Uterus (tissue), 4 donors: Measurements from ENCODE around the gene PCNX4. TPM values are rescaled to one million over a fixed set of nuclear protein-coding genes. Genes with fewer than 3 reads are reported as not detected.

Experiments used
- DNase-seq, 2 donors: peaks; one replicate each; pipeline ENCODE4 v3.0.0-alpha.2; 2019 to 2020
- H3K27ac ChIP-seq, 2 donors: fragments of 200-600 bp; sonication (generic); 1 replicate in 1 of 2; 2 replicates in 1 of 2; pipeline ENCODE4 v1.5.1; 2016 to 2018
- H3K27me3 ChIP-seq, 2 donors: fragments of 200-600 bp; sonication (generic); one replicate each; pipeline ENCODE4 v1.5.1; 2018 to 2019; ENCODE audit warnings: control low read depth in 1 of 2
- H3K36me3 ChIP-seq, 2 donors: fragments of 200-600 bp; sonication (generic); one replicate each; pipeline ENCODE4 v1.5.1; 2019; ENCODE audit warnings: control low read depth in 1 of 2
- H3K4me1 ChIP-seq, 2 donors: fragments of 200-600 bp; sonication (generic); one replicate each; pipeline ENCODE4 v1.5.1; 2018 to 2019; ENCODE audit warnings: control low read depth in 1 of 2
- H3K4me3 ChIP-seq, 2 donors: fragments of 200-600 bp; sonication (generic); 1 replicate in 1 of 2; 2 replicates in 1 of 2; pipeline ENCODE4 v1.5.1; 2018 to 2019; ENCODE audit warnings: mild to moderate bottlenecking in 1 of 2
- H3K9me3 ChIP-seq, 2 donors: fragments of 200-600 bp; sonication (generic); one replicate each; pipeline ENCODE4 v1.5.1; 2019; ENCODE audit warnings: control low read depth in 1 of 2
- CTCF ChIP-seq, 4 experiments: fragments of 200-600 bp in 2 of 4; fragments of 450-650 bp in 2 of 4; sonication (generic) in 2 of 4; IDR thresholded peaks; one replicate each; pipeline ENCODE4 v1.5.1; 2016 to 2019; ENCODE audit warnings: antibody characterized with exemption in 4 of 4, mild to moderate bottlenecking in 2 of 4, moderate library complexity in 1 of 4
- POLR2A ChIP-seq, 2 donors: fragments of 450-650 bp; IDR thresholded peaks; one replicate each; pipeline ENCODE4 v1.6.1; 2016; ENCODE audit warnings: antibody characterized with exemption in 2 of 2, mild to moderate bottlenecking in 1 of 2, moderate library complexity in 1 of 2
- intact Hi-C: fragments of 100-400 bp; cut with DNase I; formaldehyde crosslinking; loops from one replicate; pipeline ENCODE4 v1.15.1; 2023; ENCODE audit warnings: low total_unique reads
- total RNA-seq, 4 donors: library from RNA; depleted of rRNA in 3 of 4; stranded (reverse); fragments of >200 nt in 3 of 4; gene quantifications; one replicate each; pipeline versions ENCODE4 v1.1.0 to v1.2.4, GENCODE V29; 2014 to 2023
- donor health status: DM: yes; HTN: yes; CAD: no.

Gene PCNX4
- total RNA-seq, 4 donors from 2014 or later, result 30.9 to 163 (median 97.7) TPM

GRCh38 chr14:60174352-60175254 is 82.9 kb downstream of the PCNX4 start:
- no peak for DNase-seq
- no peaks in the 10 kb centered on the region for H3K27me3 ChIP-seq
- no peak overlapping the region for H3K27ac ChIP-seq
- no peak for TF ChIP-seq POLR2A (IDR thresholded peaks at IDR 0.05)
- no peak for TF ChIP-seq CTCF (IDR thresholded peaks at IDR 0.05)
- peaks cover 0 to 3% of the 10 kb centered on the region in 2 donors for H3K9me3 ChIP-seq
- no peaks in the 10 kb centered on the region for H3K4me1 ChIP-seq
- intact Hi-C loops, result no loop called here
- no peaks in the 10 kb centered on the region for H3K36me3 ChIP-seq
- H3K4me3 ChIP-seq, result no peak overlapping the region

- no peaks in the 10 kb centered on the region for H3K4me1 ChIP-seq
- intact Hi-C loops, result no loop called here
- H3K4me3 ChIP-seq, result no peak overlapping the region
- no peak for TF ChIP-seq POLR2A (IDR thresholded peaks at IDR 0.05)
- TF ChIP-seq CTCF (IDR thresholded peaks at IDR 0.05), result no peak
- DNase-seq, result no peak
- H3K27ac ChIP-seq, result no peak overlapping the region
- H3K9me3 ChIP-seq, result peaks cover 0 to 3% of the 10 kb centered on the region in 2 donors
- no peaks in the 10 kb centered on the region for H3K27me3 ChIP-seq
- H3K36me3 ChIP-seq, result no peaks in the 10 kb centered on the region
Measured at GRCh38 chr14:60175255-60175902, 83.7 kb downstream of the PCNX4 start.

GRCh38 chr14:60178164-60178563 is 86.4 kb downstream of the PCNX4 start:
- Histone ChIP-seq H3K4me3 (no peak overlapping the region), H3K27ac (no peak overlapping the region), H3K4me1 (no peaks in the 10 kb centered on the region), H3K9me3 (peaks cover 0 to 3% of the 10 kb centered on the region in 2 donors), H3K27me3 (no peaks in the 10 kb centered on the region), H3K36me3 (no peaks in the 10 kb centered on the region)
- no peak for DNase-seq
- intact Hi-C loops, result no loop called here
- no peak for TF ChIP-seq CTCF (IDR thresholded peaks at IDR 0.05)
- no peak for TF ChIP-seq POLR2A (IDR thresholded peaks at IDR 0.05)

- Histone ChIP-seq H3K27me3 (no peaks in the 10 kb centered on the region), H3K36me3 (no peaks in the 10 kb centered on the region), H3K27ac (no peak overlapping the region), H3K4me3 (no peak overlapping the region), H3K9me3 (peaks cover 0 to 3% of the 10 kb centered on the region in 2 donors), H3K4me1 (no peaks in the 10 kb centered on the region)
- intact Hi-C loops, result no loop called here
- no peak for TF ChIP-seq POLR2A (IDR thresholded peaks at IDR 0.05)
- DNase-seq, result no peak
Measured at GRCh38 chr14:60178820-60179219, 87.1 kb downstream of the PCNX4 start.

GRCh38 chr14:60179431-60179869 is 87.7 kb downstream of the PCNX4 start:
- intact Hi-C loops, result no loop called here
- TF ChIP-seq CTCF (IDR thresholded peaks at IDR 0.05) (no peak), POLR2A (IDR thresholded peaks at IDR 0.05) (no peak)
- Histone ChIP-seq H3K27ac (peak overlapping the region in 1 of 2 donors; percentile 0), H3K36me3 (no peaks in the 10 kb centered on the region), H3K27me3 (no peaks in the 10 kb centered on the region), H3K4me1 (no peaks in the 10 kb centered on the region), H3K9me3 (peaks cover 0 to 3% of the 10 kb centered on the region in 2 donors), H3K4me3 (no peak overlapping the region)
- DNase-seq, result no peak
